Liver (tissue), 9 donors: ENCODE data around the gene UQCR11. TPM values are rescaled to one million over a fixed set of nuclear protein-coding genes. Genes with fewer than 3 reads are reported as not detected.

Experiments
- DNase-seq: peaks from one replicate; pipeline ENCODE4 v3.0.0-alpha.2; 2017; ENCODE audit warnings: low spot score
- H3K27ac ChIP-seq, 2 donors: one replicate each; pipeline ENCODE4 v1.7.0; 2013; ENCODE audit warnings: inconsistent platforms in 2 of 2, low read length in 2 of 2, control low read depth in 1 of 2, low read depth in 1 of 2, mild to moderate bottlenecking in 1 of 2
- H3K27me3 ChIP-seq, 4 donors: one replicate each; pipeline versions ENCODE4 v1.6.1 to v1.7.0; 2013; ENCODE audit warnings: low read length in 3 of 4, inconsistent platforms in 1 of 4, mild to moderate bottlenecking in 1 of 4, moderate library complexity in 1 of 4; ENCODE audit not compliant: control insufficient read depth in 4 of 4, insufficient read depth in 4 of 4
- H3K36me3 ChIP-seq, 4 donors: one replicate each; pipeline versions ENCODE4 v1.6.1 to v1.7.0; 2013; ENCODE audit warnings: low read length in 3 of 4, mild to moderate bottlenecking in 3 of 4, low read depth in 1 of 4, moderate library complexity in 1 of 4; ENCODE audit not compliant: control insufficient read depth in 4 of 4, insufficient read depth in 3 of 4
- H3K4me1 ChIP-seq, 4 donors: one replicate each; pipeline versions ENCODE4 v1.6.1 to v1.7.0; 2013; ENCODE audit warnings: low read length in 3 of 4, mild to moderate bottlenecking in 3 of 4, moderate library complexity in 1 of 4; ENCODE audit not compliant: control insufficient read depth in 4 of 4, insufficient read depth in 4 of 4
- H3K4me3 ChIP-seq, 3 donors: one replicate each; pipeline versions ENCODE4 v1.6.1 to v1.7.0; 2013; ENCODE audit warnings: low read length in 3 of 3, control low read depth in 1 of 3, low read depth in 1 of 3, mild to moderate bottlenecking in 1 of 3
- H3K9ac ChIP-seq, 2 donors: one replicate each; pipeline ENCODE4 v1.7.0; 2013; ENCODE audit warnings: low read length in 2 of 2, mild to moderate bottlenecking in 2 of 2, moderate library complexity in 2 of 2, control low read depth in 1 of 2, low read depth in 1 of 2
- H3K9me3 ChIP-seq, 4 donors: one replicate each; pipeline versions ENCODE4 v1.6.1 to v1.7.0; 2013; ENCODE audit warnings: low read length in 3 of 4; ENCODE audit not compliant: control insufficient read depth in 4 of 4
- EGR1 ChIP-seq, 2 donors: IDR thresholded peaks; 2 replicates each; pipeline ENCODE4 v1.6.1; 2016 to 2018; ENCODE audit warnings: antibody characterized with exemption in 2 of 2, low read depth in 2 of 2
- FOXA1 ChIP-seq: IDR thresholded peaks from 2 replicates; pipeline ENCODE4 v1.6.1; 2016; ENCODE audit warnings: antibody characterized with exemption
- FOXA2 ChIP-seq: IDR thresholded peaks from 2 replicates; pipeline ENCODE4 v1.6.1; 2016; ENCODE audit warnings: antibody characterized with exemption
- GABPA ChIP-seq, 2 donors: IDR thresholded peaks in 1 of 2; conservative IDR thresholded peaks in 1 of 2; 2 replicates each; pipeline ENCODE4 v1.6.1; 2016; ENCODE audit warnings: antibody characterized with exemption in 2 of 2, mild to moderate bottlenecking in 1 of 2, moderate library complexity in 1 of 2
- HNF4A ChIP-seq, 2 donors: conservative IDR thresholded peaks; 2 replicates each; pipeline ENCODE4 v1.6.1; 2016; ENCODE audit warnings: antibody characterized with exemption in 2 of 2, mild to moderate bottlenecking in 2 of 2
- HNF4G ChIP-seq: IDR thresholded peaks from 2 replicates; pipeline ENCODE4 v1.6.1; 2016; ENCODE audit warnings: antibody characterized with exemption
- JUND ChIP-seq, 2 donors: IDR thresholded peaks; 2 replicates each; pipeline ENCODE4 v1.6.1; 2016; ENCODE audit warnings: antibody characterized with exemption in 2 of 2
- MAX ChIP-seq: IDR thresholded peaks from 2 replicates; pipeline ENCODE4 v1.6.1; 2016; ENCODE audit warnings: antibody characterized with exemption
- NR2F2 ChIP-seq: IDR thresholded peaks from 2 replicates; pipeline ENCODE4 v1.6.1; 2016; ENCODE audit warnings: antibody characterized with exemption
- RAD21 ChIP-seq, 2 donors: IDR thresholded peaks; 2 replicates each; pipeline ENCODE4 v1.6.1; 2016; ENCODE audit warnings: antibody characterized with exemption in 2 of 2, mild to moderate bottlenecking in 2 of 2
- RXRA ChIP-seq, 2 donors: IDR thresholded peaks; 2 replicates each; pipeline ENCODE4 v1.6.1; 2017 to 2018; ENCODE audit warnings: antibody characterized with exemption in 2 of 2, mild to moderate bottlenecking in 1 of 2
- SP1 ChIP-seq: IDR thresholded peaks from 2 replicates; pipeline ENCODE4 v1.6.1; 2018; ENCODE audit warnings: antibody characterized with exemption, mild to moderate bottlenecking
- TAF1 ChIP-seq: conservative IDR thresholded peaks from 2 replicates; pipeline ENCODE4 v1.6.1; 2016; ENCODE audit warnings: antibody characterized with exemption, mild to moderate bottlenecking
- YY1 ChIP-seq: IDR thresholded peaks from 2 replicates; pipeline ENCODE4 v1.6.1; 2016; ENCODE audit warnings: antibody characterized with exemption, mild to moderate bottlenecking
- WGBS: extraction: QIAGEN DNeasy Blood & Tissue Kit; methylation state at CpG from one replicate; pipeline ENCODE4 v1.1.7; 2013; 5-methylcytosine and 5-hydroxymethylcytosine counted together
- polyA plus RNA-seq, 2 donors: library from polyadenylated mRNA; stranded (reverse) in 1 of 2; unstranded in 1 of 2; fragments of 200-250 nt in 1 of 2; fragments of >200 nt in 1 of 2; fragmentation: Nextera tagmentation in 1 of 2; extraction: Ambion mirVana in 1 of 2; gene quantifications; one replicate each; pipeline versions ENCODE4 v1.2.1 to v1.2.3, GENCODE V29; 2013 to 2015
- total RNA-seq, 2 donors: library from RNA; depleted of rRNA; stranded (reverse); fragments of >200 nt; gene quantifications; one replicate each; pipeline ENCODE4 v1.2.3, GENCODE V29; 2014
- TF ChIP-seq, protein P1 (sequence below): IDR thresholded peaks from 2 replicates; pipeline ENCODE4 v1.6.1; 2016; ENCODE audit warnings: antibody characterized with exemption, mild to moderate bottlenecking
- TF ChIP-seq, protein P2 (sequence below): IDR thresholded peaks from 2 replicates; pipeline ENCODE4 v1.6.1; 2016; ENCODE audit warnings: antibody characterized with exemption
- TF ChIP-seq, protein P3 (sequence below): fragments of 150-350 bp; IDR thresholded peaks from 2 replicates; pipeline ENCODE4 v1.5.1; 2017; ENCODE audit warnings: improper control_type of control experiment, low read depth, low read length; ENCODE audit not compliant: missing input control
- donor health status: healthy.
- donor health status: healthy.
- donor health status: healthy.
- donor health status: healthy.
- donor health status: healthy.

Gene UQCR11
- total and polyA plus RNA-seq, 4 donors = 23.8 to 862 (median 82.3) TPM

DNA sequence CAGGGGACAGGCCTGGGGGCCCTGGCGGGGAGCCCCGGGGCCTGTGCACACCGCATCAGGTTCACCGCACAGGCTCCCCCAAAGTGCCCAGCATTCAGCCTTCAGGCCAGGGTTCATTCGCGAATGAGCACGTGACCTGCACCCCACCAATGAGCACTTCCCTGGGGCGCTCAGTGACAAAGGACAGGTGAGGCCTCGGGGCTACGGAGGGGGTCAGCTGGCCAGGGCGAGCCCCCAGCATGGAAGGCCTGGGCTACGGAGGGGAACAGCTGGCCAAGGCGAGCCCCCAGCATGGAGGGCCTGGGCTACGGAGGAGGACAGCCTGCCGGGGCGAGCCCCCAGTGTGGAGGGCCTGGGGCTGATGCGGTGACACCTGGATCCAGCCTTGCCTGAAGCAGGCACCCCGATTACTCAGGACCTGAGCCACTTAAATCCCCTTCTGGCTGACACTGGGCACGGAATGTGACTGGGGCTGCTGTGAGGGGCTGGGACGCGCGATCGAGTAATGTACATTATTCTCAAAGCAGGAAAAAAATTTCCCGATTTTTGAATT lies 24.1 kb upstream of the UQCR11 start:
- no peak for DNase-seq
- WGBS = 98% methylated on average over 24 of the region's 24 CpGs

GRCh38 chr19:1627194-1627593 lies 21.9 kb upstream of the UQCR11 start:
- no peak overlapping the region for H3K27ac ChIP-seq
- no peaks in the 10 kb centered on the region for H3K9me3 ChIP-seq
- 97% methylated on average over 17 of the region's 17 CpGs for WGBS
- no peak overlapping the region for H3K4me3 ChIP-seq
- no peaks in the 10 kb centered on the region for H3K27me3 ChIP-seq
- DNase-seq = no peak
- H3K36me3 ChIP-seq = peaks cover 0 to 5% (median under 1%) of the 10 kb centered on the region in 4 donors
- H3K4me1 ChIP-seq = no peaks in the 10 kb centered on the region
- H3K9ac ChIP-seq = no peak overlapping the region
- TF ChIP-seq FOXA2 = no peak
- no peak for TF ChIP-seq MAX
- TF ChIP-seq YY1 = no peak
- no peak for TF ChIP-seq SP1
- TF ChIP-seq HNF4G = no peak

More for the DNA sequence above, 24.1 kb upstream of the UQCR11 start:
- H3K36me3 ChIP-seq = peaks cover 0 to 4% (median 1%) of the 10 kb centered on the region in 4 donors
- H3K27me3 ChIP-seq = no peaks in the 10 kb centered on the region
- H3K9ac ChIP-seq = no peak overlapping the region
- no peak overlapping the region for H3K27ac ChIP-seq
- H3K9me3 ChIP-seq = no peaks in the 10 kb centered on the region
- H3K4me1 ChIP-seq = no peaks in the 10 kb centered on the region
- no peak overlapping the region for H3K4me3 ChIP-seq
- TF ChIP-seq, protein P1, sequence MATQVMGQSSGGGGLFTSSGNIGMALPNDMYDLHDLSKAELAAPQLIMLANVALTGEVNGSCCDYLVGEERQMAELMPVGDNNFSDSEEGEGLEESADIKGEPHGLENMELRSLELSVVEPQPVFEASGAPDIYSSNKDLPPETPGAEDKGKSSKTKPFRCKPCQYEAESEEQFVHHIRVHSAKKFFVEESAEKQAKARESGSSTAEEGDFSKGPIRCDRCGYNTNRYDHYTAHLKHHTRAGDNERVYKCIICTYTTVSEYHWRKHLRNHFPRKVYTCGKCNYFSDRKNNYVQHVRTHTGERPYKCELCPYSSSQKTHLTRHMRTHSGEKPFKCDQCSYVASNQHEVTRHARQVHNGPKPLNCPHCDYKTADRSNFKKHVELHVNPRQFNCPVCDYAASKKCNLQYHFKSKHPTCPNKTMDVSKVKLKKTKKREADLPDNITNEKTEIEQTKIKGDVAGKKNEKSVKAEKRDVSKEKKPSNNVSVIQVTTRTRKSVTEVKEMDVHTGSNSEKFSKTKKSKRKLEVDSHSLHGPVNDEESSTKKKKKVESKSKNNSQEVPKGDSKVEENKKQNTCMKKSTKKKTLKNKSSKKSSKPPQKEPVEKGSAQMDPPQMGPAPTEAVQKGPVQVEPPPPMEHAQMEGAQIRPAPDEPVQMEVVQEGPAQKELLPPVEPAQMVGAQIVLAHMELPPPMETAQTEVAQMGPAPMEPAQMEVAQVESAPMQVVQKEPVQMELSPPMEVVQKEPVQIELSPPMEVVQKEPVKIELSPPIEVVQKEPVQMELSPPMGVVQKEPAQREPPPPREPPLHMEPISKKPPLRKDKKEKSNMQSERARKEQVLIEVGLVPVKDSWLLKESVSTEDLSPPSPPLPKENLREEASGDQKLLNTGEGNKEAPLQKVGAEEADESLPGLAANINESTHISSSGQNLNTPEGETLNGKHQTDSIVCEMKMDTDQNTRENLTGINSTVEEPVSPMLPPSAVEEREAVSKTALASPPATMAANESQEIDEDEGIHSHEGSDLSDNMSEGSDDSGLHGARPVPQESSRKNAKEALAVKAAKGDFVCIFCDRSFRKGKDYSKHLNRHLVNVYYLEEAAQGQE = no peak
- no peak for TF ChIP-seq FOXA2
- TF ChIP-seq EGR1 (IDR thresholded peaks at IDR 0.05; ENCODE audit: low read depth in 2 of 2) = no peak
- TF ChIP-seq RXRA (IDR thresholded peaks at IDR 0.05) = no peak
- TF ChIP-seq NR2F2 = no peak
- no peak for TF ChIP-seq JUND (IDR thresholded peaks at IDR 0.05)

- Histone ChIP-seq H3K27ac (no peak overlapping the region), H3K27me3 (no peaks in the 10 kb centered on the region)
- WGBS = 95% methylated on average over 32 of the region's 32 CpGs
- TF ChIP-seq FOXA1 (no peak), JUND (IDR thresholded peaks at IDR 0.05) (no peak), RXRA (IDR thresholded peaks at IDR 0.05) (no peak), GABPA (IDR thresholded peaks at IDR 0.05 in 1 of 2, conservative IDR thresholded peaks at IDR 0.05 in 1 of 2) (no peak), NR2F2 (no peak), HNF4G (no peak), RAD21 (IDR thresholded peaks at IDR 0.05) (no peak), EGR1 (IDR thresholded peaks at IDR 0.05; ENCODE audit: low read depth in 2 of 2) (no peak), TAF1 (no peak), YY1 (no peak), HNF4A (conservative IDR thresholded peaks at IDR 0.05) (no peak), MAX (no peak), SP1 (no peak), FOXA2 (no peak)
- TF ChIP-seq, protein P2, sequence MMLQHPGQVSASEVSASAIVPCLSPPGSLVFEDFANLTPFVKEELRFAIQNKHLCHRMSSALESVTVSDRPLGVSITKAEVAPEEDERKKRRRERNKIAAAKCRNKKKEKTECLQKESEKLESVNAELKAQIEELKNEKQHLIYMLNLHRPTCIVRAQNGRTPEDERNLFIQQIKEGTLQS = no peak
- TF ChIP-seq, protein P1 = no peak
- TF ChIP-seq, protein P3, sequence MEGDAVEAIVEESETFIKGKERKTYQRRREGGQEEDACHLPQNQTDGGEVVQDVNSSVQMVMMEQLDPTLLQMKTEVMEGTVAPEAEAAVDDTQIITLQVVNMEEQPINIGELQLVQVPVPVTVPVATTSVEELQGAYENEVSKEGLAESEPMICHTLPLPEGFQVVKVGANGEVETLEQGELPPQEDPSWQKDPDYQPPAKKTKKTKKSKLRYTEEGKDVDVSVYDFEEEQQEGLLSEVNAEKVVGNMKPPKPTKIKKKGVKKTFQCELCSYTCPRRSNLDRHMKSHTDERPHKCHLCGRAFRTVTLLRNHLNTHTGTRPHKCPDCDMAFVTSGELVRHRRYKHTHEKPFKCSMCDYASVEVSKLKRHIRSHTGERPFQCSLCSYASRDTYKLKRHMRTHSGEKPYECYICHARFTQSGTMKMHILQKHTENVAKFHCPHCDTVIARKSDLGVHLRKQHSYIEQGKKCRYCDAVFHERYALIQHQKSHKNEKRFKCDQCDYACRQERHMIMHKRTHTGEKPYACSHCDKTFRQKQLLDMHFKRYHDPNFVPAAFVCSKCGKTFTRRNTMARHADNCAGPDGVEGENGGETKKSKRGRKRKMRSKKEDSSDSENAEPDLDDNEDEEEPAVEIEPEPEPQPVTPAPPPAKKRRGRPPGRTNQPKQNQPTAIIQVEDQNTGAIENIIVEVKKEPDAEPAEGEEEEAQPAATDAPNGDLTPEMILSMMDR = no peak
Measured at GRCh38 chr19:1626417-1627010, 21.3 kb upstream of the UQCR11 start.

More at GRCh38 chr19:1626417-1627010, 21.3 kb upstream of the UQCR11 start:
- H3K9me3 ChIP-seq = no peaks in the 10 kb centered on the region
- no peaks in the 10 kb centered on the region for H3K4me1 ChIP-seq
- H3K4me3 ChIP-seq = no peak overlapping the region
- H3K9ac ChIP-seq = no peak overlapping the region
- no peak for DNase-seq
- H3K36me3 ChIP-seq = peaks cover 0 to 2% (median under 1%) of the 10 kb centered on the region in 4 donors
